Measurements from ENCODE around the gene GTF2F1.

GTF2F1 gene

DNA sequence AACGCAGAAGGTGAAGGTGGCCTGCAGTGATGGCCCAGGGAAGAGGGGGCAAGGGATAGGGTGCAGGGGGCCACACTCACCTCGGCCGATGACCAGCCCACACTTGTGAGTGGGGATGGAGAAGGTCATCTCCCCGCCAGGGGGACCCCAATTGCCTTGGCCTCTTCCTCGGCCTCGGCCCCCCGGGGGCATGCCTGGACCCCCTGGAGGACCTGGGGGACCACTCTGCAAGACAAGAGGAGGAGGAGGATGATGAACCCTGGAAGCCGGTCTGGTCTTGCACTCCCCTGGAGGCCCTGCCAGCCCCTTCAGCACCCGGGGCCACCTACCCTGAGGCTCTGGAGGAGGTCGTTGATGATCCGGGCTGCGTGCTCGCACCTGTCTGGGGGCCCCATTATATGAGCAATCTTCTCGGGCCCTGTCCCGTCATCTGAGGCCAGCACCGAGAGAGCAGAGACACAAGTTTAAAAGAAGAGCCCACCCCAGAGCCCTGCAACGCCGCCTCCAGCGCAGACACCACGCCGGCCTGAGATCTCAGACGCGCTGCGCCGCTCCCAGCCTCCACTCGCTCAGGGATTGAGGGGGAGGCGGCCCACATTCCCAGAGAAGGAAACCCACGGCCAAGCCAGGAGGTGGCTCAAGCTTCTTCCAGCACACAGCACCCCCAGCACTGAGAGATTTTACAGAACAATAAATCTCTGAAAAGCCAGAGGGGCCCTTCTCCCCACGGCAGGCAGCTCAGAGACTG, 23.9 kb upstream of the GTF2F1 start:
- no peak for DNase-seq (ENCODE audit: low spot score)
- in situ Hi-C loops (cut with MboI; ENCODE audit: low sequenced_read_pairs, unreplicated experiment) = no loop called here

DNA sequence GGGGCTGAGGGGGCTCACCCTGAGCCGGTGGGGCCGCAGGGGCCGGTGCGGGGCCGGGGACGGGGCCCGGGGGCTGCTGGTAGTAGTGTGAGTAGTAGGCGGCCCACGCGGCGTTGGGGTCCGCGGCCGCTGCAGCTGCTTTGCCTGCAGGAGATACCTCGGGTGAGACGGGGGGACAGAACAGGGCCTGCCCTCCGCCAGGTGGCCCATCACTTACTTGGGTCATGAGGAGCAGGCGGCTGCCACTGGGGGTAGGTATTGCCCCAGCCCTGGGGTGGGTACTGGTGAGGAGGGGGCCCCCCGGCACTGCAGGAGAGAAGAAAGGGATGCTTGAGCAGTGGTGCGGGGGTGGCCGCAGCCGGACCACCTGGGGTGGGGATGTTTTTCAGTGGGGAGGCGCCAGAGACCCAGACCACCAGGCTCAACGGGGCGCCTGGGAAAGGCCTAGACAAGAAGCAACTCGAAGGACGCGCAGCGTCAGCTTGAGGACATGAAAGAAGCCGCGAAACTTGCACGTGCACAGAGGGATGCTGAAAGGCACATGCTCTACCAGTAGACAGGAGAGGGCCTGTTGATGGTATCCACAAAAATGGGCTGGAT, 22.7 kb upstream of the GTF2F1 start:
- in situ Hi-C loops (cut with MboI; ENCODE audit: low sequenced_read_pairs, unreplicated experiment) = no loop called here
- TF ChIP-seq, protein P1, sequence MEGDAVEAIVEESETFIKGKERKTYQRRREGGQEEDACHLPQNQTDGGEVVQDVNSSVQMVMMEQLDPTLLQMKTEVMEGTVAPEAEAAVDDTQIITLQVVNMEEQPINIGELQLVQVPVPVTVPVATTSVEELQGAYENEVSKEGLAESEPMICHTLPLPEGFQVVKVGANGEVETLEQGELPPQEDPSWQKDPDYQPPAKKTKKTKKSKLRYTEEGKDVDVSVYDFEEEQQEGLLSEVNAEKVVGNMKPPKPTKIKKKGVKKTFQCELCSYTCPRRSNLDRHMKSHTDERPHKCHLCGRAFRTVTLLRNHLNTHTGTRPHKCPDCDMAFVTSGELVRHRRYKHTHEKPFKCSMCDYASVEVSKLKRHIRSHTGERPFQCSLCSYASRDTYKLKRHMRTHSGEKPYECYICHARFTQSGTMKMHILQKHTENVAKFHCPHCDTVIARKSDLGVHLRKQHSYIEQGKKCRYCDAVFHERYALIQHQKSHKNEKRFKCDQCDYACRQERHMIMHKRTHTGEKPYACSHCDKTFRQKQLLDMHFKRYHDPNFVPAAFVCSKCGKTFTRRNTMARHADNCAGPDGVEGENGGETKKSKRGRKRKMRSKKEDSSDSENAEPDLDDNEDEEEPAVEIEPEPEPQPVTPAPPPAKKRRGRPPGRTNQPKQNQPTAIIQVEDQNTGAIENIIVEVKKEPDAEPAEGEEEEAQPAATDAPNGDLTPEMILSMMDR (IDR thresholded peaks at IDR 0.05; ENCODE audit: borderline replicate concordance, control extremely low read depth, extremely low read depth, insufficient read depth, missing control alignments) = no peak

More for the DNA sequence above, 23.9 kb upstream of the GTF2F1 start:
- TF ChIP-seq, protein P1 (IDR thresholded peaks at IDR 0.05; ENCODE audit: borderline replicate concordance, control extremely low read depth, extremely low read depth, insufficient read depth, missing control alignments) = no peak

DNA sequence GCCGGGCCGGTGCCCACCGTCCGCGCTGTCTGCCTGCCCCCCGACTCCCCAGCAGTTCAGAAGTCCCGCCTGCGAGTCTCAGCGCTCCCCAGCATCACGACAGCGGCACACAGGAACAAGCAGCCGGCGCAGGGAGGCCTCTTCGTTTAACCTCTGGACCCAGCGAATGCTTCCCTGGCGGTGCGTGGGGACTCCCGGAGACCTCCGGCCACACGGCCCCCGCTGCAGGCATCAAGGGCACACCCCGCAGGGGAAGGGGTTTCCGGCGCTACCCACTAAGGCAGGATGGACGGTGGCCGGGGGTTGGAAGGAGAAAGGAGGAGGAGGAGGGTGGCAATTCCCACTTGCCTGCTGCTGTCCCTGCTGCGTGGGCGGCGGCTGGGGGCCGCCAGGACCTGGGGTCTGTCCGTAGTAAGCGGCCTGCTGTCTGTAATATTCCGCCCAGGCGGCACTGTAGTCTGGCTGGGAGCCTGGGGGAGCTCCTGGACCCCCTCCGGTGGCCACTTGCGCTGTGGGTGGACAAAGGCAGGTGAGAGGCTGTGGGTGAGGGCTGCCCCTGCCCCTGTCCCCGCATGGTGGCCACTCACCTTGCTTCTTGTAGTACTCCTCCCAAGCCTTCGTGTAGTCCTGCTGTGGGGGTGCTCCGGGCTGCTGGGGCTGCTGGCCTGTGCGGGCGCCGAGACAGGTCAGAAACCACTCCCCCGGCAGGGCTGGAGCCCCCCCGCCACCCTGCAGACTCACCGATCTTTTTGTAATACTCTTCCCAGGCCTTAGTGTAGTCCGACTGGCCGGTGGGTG, 22.0 kb upstream of the GTF2F1 start:
- no peak for DNase-seq (ENCODE audit: low spot score)
- in situ Hi-C loops (cut with MboI; ENCODE audit: low sequenced_read_pairs, unreplicated experiment) = no loop called here
- TF ChIP-seq, protein P1 (IDR thresholded peaks at IDR 0.05; ENCODE audit: borderline replicate concordance, control extremely low read depth, extremely low read depth, insufficient read depth, missing control alignments) = no peak

More for the DNA sequence above, 22.7 kb upstream of the GTF2F1 start:
- no peak for DNase-seq (ENCODE audit: low spot score)

DNA sequence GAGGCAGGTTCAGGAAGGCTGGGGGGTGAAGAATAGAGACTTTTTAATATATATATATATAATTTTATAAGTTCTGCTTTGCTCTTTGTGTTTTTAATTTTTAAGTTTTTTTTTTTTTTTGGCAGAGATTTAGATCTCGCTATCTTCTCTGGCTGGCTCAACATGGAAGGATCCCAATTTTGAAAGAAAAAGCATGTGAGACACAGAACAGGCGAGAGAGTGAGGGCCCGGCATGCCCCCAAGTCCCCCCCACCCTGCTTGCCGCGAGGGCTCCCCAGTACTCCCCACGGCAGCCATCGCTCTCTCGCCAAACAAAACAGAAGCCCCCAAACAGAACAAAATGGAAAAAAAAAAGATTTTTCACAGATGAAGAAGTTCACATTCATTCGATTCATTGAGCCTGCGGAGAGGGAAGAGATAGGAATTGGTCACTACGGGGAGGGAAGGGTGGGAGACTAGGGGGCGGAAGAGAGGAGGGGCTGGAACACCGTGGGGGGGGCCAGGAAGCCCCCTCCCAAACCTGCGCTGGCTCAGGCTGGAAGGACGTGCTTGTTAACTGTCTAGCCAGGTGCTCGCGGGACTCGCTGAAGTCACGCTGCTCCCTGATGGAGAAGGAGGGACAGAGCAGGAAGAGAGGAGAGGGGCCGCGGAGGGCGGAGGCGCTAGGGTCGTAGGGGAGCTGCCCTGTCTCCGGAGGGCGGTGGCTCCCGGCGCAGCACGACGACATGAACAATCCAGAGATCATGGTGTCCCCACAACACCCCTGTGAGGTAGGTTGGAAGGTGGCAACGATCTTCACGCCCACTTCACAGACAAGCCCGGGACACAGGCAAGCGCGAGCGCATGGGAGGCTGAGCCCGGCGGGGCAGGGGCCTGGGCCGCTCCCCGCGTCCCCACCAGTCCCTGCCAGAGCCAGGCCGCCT, 21.0 kb upstream of the GTF2F1 start:
- TF ChIP-seq, protein P1 (IDR thresholded peaks at IDR 0.05; ENCODE audit: borderline replicate concordance, control extremely low read depth, extremely low read depth, insufficient read depth, missing control alignments) = no peak
- DNase-seq (ENCODE audit: low spot score) = no peak
- in situ Hi-C loops (cut with MboI; ENCODE audit: low sequenced_read_pairs, unreplicated experiment) = no loop called here

DNA sequence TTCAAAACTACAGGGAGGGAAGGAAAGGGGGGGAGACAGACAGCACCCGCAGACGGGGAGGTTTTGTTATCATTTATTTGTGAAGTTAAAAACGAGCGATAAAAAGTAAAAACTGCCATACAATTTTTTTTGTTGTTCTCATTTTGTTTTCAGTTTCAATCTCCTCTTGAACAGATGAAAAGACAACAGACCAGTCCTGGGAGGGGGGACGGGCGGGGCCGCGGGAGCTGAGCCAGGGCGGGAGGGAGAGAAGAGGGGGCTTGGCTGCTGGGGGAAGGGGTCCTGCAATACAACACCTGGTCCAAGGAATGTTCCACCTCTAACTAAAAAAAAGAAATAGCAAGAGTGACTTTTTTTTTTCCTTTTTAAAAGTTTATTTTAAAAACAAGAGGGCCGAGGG, 20.3 kb upstream of the GTF2F1 start:
- in situ Hi-C loops (cut with MboI; ENCODE audit: low sequenced_read_pairs, unreplicated experiment) = no loop called here
- DNase-seq (ENCODE audit: low spot score) = no peak
- TF ChIP-seq, protein P1 (IDR thresholded peaks at IDR 0.05; ENCODE audit: borderline replicate concordance, control extremely low read depth, extremely low read depth, insufficient read depth, missing control alignments) = no peak

Measured in GM13976 (cell line).